WTC11 (cell line): Measurements from ENCODE around the gene RTL1. TPM values are rescaled to one million over a fixed set of nuclear protein-coding genes. Genes with fewer than 3 reads are reported as not detected.

Source experiments
- ATAC-seq: fragments of 200-7000 bp; cut with Tn5 transposase; 2 replicates; pipeline ENCODE4 v1.10.0; 2021; ENCODE audit warnings: mild to moderate bottlenecking, moderate library complexity
- CTCF ChIA-PET: fragments of 300-600 bp; sonication (Branson Sonifier 250); formaldehyde crosslinking; loops from one replicate; lab custom pipeline; 2021; ENCODE audit warnings: antibody characterized with exemption; lab: Charles Lee
- POLR2A ChIA-PET: fragments of 350-600 bp; sonication (Branson Sonifier 250); formaldehyde crosslinking; loops from one replicate; lab custom pipeline; 2021; ENCODE audit warnings: antibody characterized with exemption; lab: Charles Lee
- DNase-seq: peaks from one replicate; pipeline ENCODE4 v3.0.0; 2021; ENCODE audit warnings: low spot score
- H3K27ac Mint-ChIP-seq: 2 replicates; pipeline ENCODE4 v1.8.0; 2021; ENCODE audit warnings: mixed read lengths
- H3K27me3 Mint-ChIP-seq: 2 replicates; pipeline ENCODE4 v1.8.0; 2021; ENCODE audit warnings: low read depth, mild to moderate bottlenecking, moderate library complexity, mixed read lengths
- H3K36me3 Mint-ChIP-seq: 2 replicates; pipeline ENCODE4 v1.8.0; 2021; ENCODE audit warnings: mixed read lengths
- H3K4me1 Mint-ChIP-seq: 2 replicates; pipeline ENCODE4 v1.8.0; 2022; ENCODE audit warnings: mixed read lengths
- H3K4me3 Mint-ChIP-seq: 2 replicates; pipeline ENCODE4 v1.8.0; 2021; ENCODE audit warnings: mild to moderate bottlenecking, moderate library complexity, mixed read lengths
- H3K9me3 Mint-ChIP-seq: 2 replicates; pipeline ENCODE4 v1.8.0; 2021; ENCODE audit warnings: mixed read lengths
- ATF2 ChIP-seq: sonication (generic); formaldehyde crosslinking; IDR thresholded peaks from 2 replicates; pipeline ENCODE4 v1.8.1; 2022; ENCODE audit warnings: low read depth, missing genetic modification reagents, borderline replicate concordance
- CREB1 ChIP-seq: sonication (generic); formaldehyde crosslinking; IDR thresholded peaks from 2 replicates; pipeline ENCODE4 v1.8.0; 2023; ENCODE audit warnings: mild to moderate bottlenecking, missing genetic modification reagents
- E2F1 ChIP-seq: sonication (generic); formaldehyde crosslinking; IDR thresholded peaks from 2 replicates; pipeline ENCODE4 v1.8.0; 2022; ENCODE audit warnings: mild to moderate bottlenecking, missing genetic modification reagents
- E2F4 ChIP-seq: sonication (generic); formaldehyde crosslinking; IDR thresholded peaks from 2 replicates; pipeline ENCODE4 v1.8.1; 2022; ENCODE audit warnings: low read depth, mild to moderate bottlenecking, moderate library complexity, missing genetic modification reagents, borderline replicate concordance
- GABPB1 ChIP-seq: sonication (generic); formaldehyde crosslinking; IDR thresholded peaks from 2 replicates; pipeline ENCODE4 v1.8.1; 2023; ENCODE audit warnings: mild to moderate bottlenecking, missing genetic modification reagents
- JUN ChIP-seq: sonication (generic); formaldehyde crosslinking; IDR thresholded peaks from 2 replicates; pipeline ENCODE4 v1.8.0; 2023; ENCODE audit warnings: mild to moderate bottlenecking, missing genetic modification reagents
- MAX ChIP-seq: sonication (generic); formaldehyde crosslinking; IDR thresholded peaks from 2 replicates; pipeline ENCODE4 v1.8.0; 2022; ENCODE audit warnings: mild to moderate bottlenecking, missing genetic modification reagents
- MYBL2 ChIP-seq: sonication (generic); formaldehyde crosslinking; IDR thresholded peaks from 2 replicates; pipeline ENCODE4 v1.8.1; 2023; ENCODE audit warnings: mild to moderate bottlenecking, moderate library complexity, missing genetic modification reagents
- NR2C2 ChIP-seq: sonication (generic); formaldehyde crosslinking; IDR thresholded peaks from 2 replicates; pipeline ENCODE4 v1.8.0; 2022; ENCODE audit warnings: mild to moderate bottlenecking, missing genetic modification reagents
- RELA ChIP-seq: sonication (generic); formaldehyde crosslinking; IDR thresholded peaks from 2 replicates; pipeline ENCODE4 v1.8.1; 2022; ENCODE audit warnings: missing genetic modification reagents, mild to moderate bottlenecking, borderline replicate concordance
- STAT6 ChIP-seq: sonication (generic); formaldehyde crosslinking; conservative IDR thresholded peaks from 2 replicates; pipeline ENCODE4 v1.8.1; 2023; ENCODE audit warnings: mild to moderate bottlenecking, low read depth, missing genetic modification reagents, moderate library complexity
- USF2 ChIP-seq: sonication (generic); formaldehyde crosslinking; IDR thresholded peaks from 2 replicates; pipeline ENCODE4 v1.8.1; 2023; ENCODE audit warnings: mild to moderate bottlenecking, missing genetic modification reagents, moderate library complexity
- ZBTB43 ChIP-seq: sonication (generic); formaldehyde crosslinking; IDR thresholded peaks from 2 replicates; pipeline ENCODE4 v1.8.1; 2023; ENCODE audit warnings: mild to moderate bottlenecking, missing genetic modification reagents
- ZNF121 ChIP-seq: sonication (generic); formaldehyde crosslinking; IDR thresholded peaks from 2 replicates; pipeline ENCODE4 v1.8.0; 2023; ENCODE audit warnings: missing genetic modification reagents
- ZNF138 ChIP-seq: sonication (generic); formaldehyde crosslinking; conservative IDR thresholded peaks from 2 replicates; pipeline ENCODE4 v1.8.1; 2022; ENCODE audit warnings: mild to moderate bottlenecking, moderate library complexity, missing genetic modification reagents
- ZNF281 ChIP-seq: sonication (generic); formaldehyde crosslinking; IDR thresholded peaks from 2 replicates; pipeline ENCODE4 v1.8.0; 2023; ENCODE audit warnings: mild to moderate bottlenecking, missing genetic modification reagents
- ZNF512 ChIP-seq: sonication (generic); formaldehyde crosslinking; IDR thresholded peaks from 2 replicates; pipeline ENCODE4 v1.8.1; 2022; ENCODE audit warnings: missing genetic modification reagents, borderline replicate concordance
- total RNA-seq: library from RNA; stranded (reverse); gene quantifications from 3 replicates; pipeline ENCODE4 v1.2.3, GENCODE V29; 2021

The RTL1 gene
- total RNA-seq, 1 experiment from 2014 or later = 0.07 TPM

GRCh38 chr14:100885196-100885595 lies 18.3 kb downstream of the RTL1 start:
- no peak overlapping the region for H3K27ac Mint-ChIP-seq
- H3K27me3 Mint-ChIP-seq = no peaks in the 10 kb centered on the region
- peaks cover 23% of the 10 kb centered on the region for H3K9me3 Mint-ChIP-seq
- no peak for ATAC-seq
- POLR2A ChIA-PET = no interaction called here
- peaks cover 57% of the 10 kb centered on the region for H3K36me3 Mint-ChIP-seq
- TF ChIP-seq MYBL2 (CRISPR knock-in tag) (no peak), NR2C2 (CRISPR knock-in tag) (no peak), USF2 (CRISPR knock-in tag) (no peak), ZBTB43 (CRISPR knock-in tag) (no peak), ZNF121 (no peak), RELA (no peak), E2F4 (CRISPR knock-in tag) (no peak), MAX (CRISPR knock-in tag) (no peak), STAT6 (CRISPR knock-in tag) (no peak), GABPB1 (no peak), CREB1 (no peak), ZNF512 (CRISPR knock-in tag) (no peak), E2F1 (CRISPR knock-in tag) (no peak), ZNF138 (CRISPR knock-in tag) (no peak), ATF2 (CRISPR knock-in tag) (no peak), ZNF281 (CRISPR knock-in tag) (no peak), JUN (CRISPR knock-in tag) (no peak)
- DNase-seq = no peak
- H3K4me1 Mint-ChIP-seq = peaks cover 15% of the 10 kb centered on the region
- no peak overlapping the region for H3K4me3 Mint-ChIP-seq
- CTCF ChIA-PET = interaction anchor here (1.7 kb wide), 1 partner anchor 17 kb away, joined by 4 read pairs; no protein-coding TSS in a partner anchor
